Lower leg skin (tissue), 3 donors: ENCODE data around the gene ST8SIA6.

Experiments used
- POLR2A ChIP-seq, 2 donors: fragments of 450-650 bp; IDR thresholded peaks; one replicate each; pipeline ENCODE4 v1.6.1; 2016 to 2017; ENCODE audit warnings: antibody characterized with exemption in 2 of 2, mild to moderate bottlenecking in 1 of 2, moderate library complexity in 1 of 2
- TF ChIP-seq, protein P1 (sequence below), 3 donors: fragments of 450-650 bp; IDR thresholded peaks; one replicate each; pipeline ENCODE4 v1.5.1; 2016; ENCODE audit warnings: antibody characterized with exemption in 3 of 3, mild to moderate bottlenecking in 3 of 3, moderate library complexity in 2 of 3

GRCh38 chr10:17410907-17411306 lies 43.5 kb downstream of the ST8SIA6 start:
- TF ChIP-seq, protein P1, sequence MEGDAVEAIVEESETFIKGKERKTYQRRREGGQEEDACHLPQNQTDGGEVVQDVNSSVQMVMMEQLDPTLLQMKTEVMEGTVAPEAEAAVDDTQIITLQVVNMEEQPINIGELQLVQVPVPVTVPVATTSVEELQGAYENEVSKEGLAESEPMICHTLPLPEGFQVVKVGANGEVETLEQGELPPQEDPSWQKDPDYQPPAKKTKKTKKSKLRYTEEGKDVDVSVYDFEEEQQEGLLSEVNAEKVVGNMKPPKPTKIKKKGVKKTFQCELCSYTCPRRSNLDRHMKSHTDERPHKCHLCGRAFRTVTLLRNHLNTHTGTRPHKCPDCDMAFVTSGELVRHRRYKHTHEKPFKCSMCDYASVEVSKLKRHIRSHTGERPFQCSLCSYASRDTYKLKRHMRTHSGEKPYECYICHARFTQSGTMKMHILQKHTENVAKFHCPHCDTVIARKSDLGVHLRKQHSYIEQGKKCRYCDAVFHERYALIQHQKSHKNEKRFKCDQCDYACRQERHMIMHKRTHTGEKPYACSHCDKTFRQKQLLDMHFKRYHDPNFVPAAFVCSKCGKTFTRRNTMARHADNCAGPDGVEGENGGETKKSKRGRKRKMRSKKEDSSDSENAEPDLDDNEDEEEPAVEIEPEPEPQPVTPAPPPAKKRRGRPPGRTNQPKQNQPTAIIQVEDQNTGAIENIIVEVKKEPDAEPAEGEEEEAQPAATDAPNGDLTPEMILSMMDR (IDR thresholded peaks at IDR 0.05), result no peak
- TF ChIP-seq POLR2A (IDR thresholded peaks at IDR 0.05), result no peak
